Right lobe of liver (tissue), 4 donors: ENCODE measurements around the gene VPS33A.

Source experiments
- POLR2A ChIP-seq: fragments of 450-650 bp; IDR thresholded peaks from one replicate; pipeline ENCODE4 v1.6.1; 2017; ENCODE audit warnings: antibody characterized with exemption, mild to moderate bottlenecking
- TF ChIP-seq, protein P1 (sequence below), 4 donors: fragments of 200-600 bp in 3 of 4; fragments of 450-650 bp in 1 of 4; IDR thresholded peaks; one replicate each; pipeline versions ENCODE4 v1.5.1 to v1.8.0; 2016 to 2022; ENCODE audit warnings: antibody characterized with exemption in 4 of 4, mild to moderate bottlenecking in 2 of 4
- donor health status: DM: no; HTN: no; CAD: no.
- donor health status: DM: no; HTN: no; CAD: no.
- donor health status: DM: no; HTN: yes; CAD: no.

DNA sequence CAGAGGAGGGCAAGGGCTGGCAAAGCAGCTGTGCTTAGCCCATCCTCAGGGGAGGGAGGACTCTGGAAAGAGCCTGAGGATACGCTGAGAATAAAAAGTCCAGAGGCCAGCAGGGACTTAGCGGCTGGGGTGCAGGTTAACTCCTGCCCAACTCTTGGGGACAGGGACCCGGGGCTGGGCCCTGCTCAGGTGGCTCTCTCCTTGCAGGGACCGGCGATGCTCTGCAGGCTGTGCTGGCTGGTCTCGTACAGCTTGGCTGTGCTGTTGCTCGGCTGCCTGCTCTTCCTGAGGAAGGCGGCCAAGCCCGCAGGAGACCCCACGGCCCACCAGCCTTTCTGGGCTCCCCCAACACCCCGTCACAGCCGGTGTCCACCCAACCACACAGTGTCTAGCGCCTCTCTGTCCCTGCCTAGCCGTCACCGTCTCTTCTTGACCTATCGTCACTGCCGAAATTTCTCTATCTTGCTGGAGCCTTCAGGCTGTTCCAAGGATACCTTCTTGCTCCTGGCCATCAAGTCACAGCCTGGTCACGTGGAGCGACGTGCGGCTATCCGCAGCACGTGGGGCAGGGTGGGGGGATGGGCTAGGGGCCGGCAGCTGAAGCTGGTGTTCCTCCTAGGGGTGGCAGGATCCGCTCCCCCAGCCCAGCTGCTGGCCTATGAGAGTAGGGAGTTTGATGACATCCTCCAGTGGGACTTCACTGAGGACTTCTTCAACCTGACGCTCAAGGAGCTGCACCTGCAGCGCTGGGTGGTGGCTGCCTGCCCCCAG lies 60.0 kb downstream of the VPS33A start:
- TF ChIP-seq, protein P1, sequence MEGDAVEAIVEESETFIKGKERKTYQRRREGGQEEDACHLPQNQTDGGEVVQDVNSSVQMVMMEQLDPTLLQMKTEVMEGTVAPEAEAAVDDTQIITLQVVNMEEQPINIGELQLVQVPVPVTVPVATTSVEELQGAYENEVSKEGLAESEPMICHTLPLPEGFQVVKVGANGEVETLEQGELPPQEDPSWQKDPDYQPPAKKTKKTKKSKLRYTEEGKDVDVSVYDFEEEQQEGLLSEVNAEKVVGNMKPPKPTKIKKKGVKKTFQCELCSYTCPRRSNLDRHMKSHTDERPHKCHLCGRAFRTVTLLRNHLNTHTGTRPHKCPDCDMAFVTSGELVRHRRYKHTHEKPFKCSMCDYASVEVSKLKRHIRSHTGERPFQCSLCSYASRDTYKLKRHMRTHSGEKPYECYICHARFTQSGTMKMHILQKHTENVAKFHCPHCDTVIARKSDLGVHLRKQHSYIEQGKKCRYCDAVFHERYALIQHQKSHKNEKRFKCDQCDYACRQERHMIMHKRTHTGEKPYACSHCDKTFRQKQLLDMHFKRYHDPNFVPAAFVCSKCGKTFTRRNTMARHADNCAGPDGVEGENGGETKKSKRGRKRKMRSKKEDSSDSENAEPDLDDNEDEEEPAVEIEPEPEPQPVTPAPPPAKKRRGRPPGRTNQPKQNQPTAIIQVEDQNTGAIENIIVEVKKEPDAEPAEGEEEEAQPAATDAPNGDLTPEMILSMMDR (IDR thresholded peaks at IDR 0.05) = no peak
- no peak for TF ChIP-seq POLR2A
